ENCODE data around the gene ADAMTS13.

GRCh38 chr9:133460405-133461175 lies 38.4 kb downstream of the ADAMTS13 start:
- TF ChIP-seq CTCF (IDR thresholded peaks at IDR 0.05; ENCODE audit: low read depth, low read length, missing input control) (no peak), ZBTB33 (IDR thresholded peaks at IDR 0.05) (no peak), EGR1 (IDR thresholded peaks at IDR 0.05; ENCODE audit: low read depth in 2 of 2) (no peak), JUND (IDR thresholded peaks at IDR 0.05) (peak in 1 of 2 donors; percentile 12), RAD21 (IDR thresholded peaks at IDR 0.05) (peak in 1 of 2 donors; percentile 17), GABPA (IDR thresholded peaks at IDR 0.05 in 1 of 2, conservative IDR thresholded peaks at IDR 0.05 in 1 of 2) (peak in 1 of 2 donors; percentile 64), REST (IDR thresholded peaks at IDR 0.05) (peak; percentile 44), FOXA1 (IDR thresholded peaks at IDR 0.05) (peak; percentile 58), RXRA (IDR thresholded peaks at IDR 0.05) (peak; percentile 79 to 84), SP1 (IDR thresholded peaks at IDR 0.05) (peak; percentile 44), TAF1 (conservative IDR thresholded peaks at IDR 0.05) (no peak), ATF3 (IDR thresholded peaks at IDR 0.05) (no peak)

Measured in liver (tissue), 3 donors.